Measurements from ENCODE around the gene GABRE.

Gene GABRE

GRCh38 chrX:151984328-151984727, 9.9 kb upstream of the GABRE start:
- no peaks in the 10 kb centered on the region for H3K9me3 ChIP-seq (ENCODE audit: control insufficient read depth, low read length)

GRCh38 chrX:151983186-151983585, 8.7 kb upstream of the GABRE start:
- H3K4me1 ChIP-seq (ENCODE audit: control insufficient read depth, insufficient read depth, low read length, poor library complexity, severe bottlenecking): peaks cover 20% of the 10 kb centered on the region
- H3K9me3 ChIP-seq (ENCODE audit: control insufficient read depth, low read length): no peaks in the 10 kb centered on the region
- H3K4me3 ChIP-seq (ENCODE audit: extremely low read depth, insufficient read depth, low read length, poor library complexity, severe bottlenecking): no peak overlapping the region
- no peak overlapping the region for H3K27ac ChIP-seq (ENCODE audit: low read depth, low read length, severe bottlenecking)
- H3K36me3 ChIP-seq (ENCODE audit: control insufficient read depth, insufficient read depth, low read length): no peaks in the 10 kb centered on the region

More at GRCh38 chrX:151984328-151984727, 9.9 kb upstream of the GABRE start:
- Histone ChIP-seq H3K36me3 (ENCODE audit: control insufficient read depth, insufficient read depth, low read length) (no peaks in the 10 kb centered on the region), H3K4me3 (ENCODE audit: extremely low read depth, insufficient read depth, low read length, poor library complexity, severe bottlenecking) (no peak overlapping the region), H3K4me1 (ENCODE audit: control insufficient read depth, insufficient read depth, low read length, poor library complexity, severe bottlenecking) (peaks cover 20% of the 10 kb centered on the region), H3K27ac (ENCODE audit: low read depth, low read length, severe bottlenecking) (peak overlapping the region; percentile 23)
- WGBS, 2 experiments (ENCODE audit: insufficient coverage in 2 of 2): no CpG with 5 or more reads among the region's 3 CpGs

- H3K36me3 ChIP-seq (ENCODE audit: control insufficient read depth, insufficient read depth, low read length): no peaks in the 10 kb centered on the region
- H3K4me3 ChIP-seq (ENCODE audit: extremely low read depth, insufficient read depth, low read length, poor library complexity, severe bottlenecking): no peak overlapping the region
- WGBS, 2 experiments (ENCODE audit: insufficient coverage in 2 of 2): no CpG with 5 or more reads among the region's 3 CpGs
- H3K9me3 ChIP-seq (ENCODE audit: control insufficient read depth, low read length): no peaks in the 10 kb centered on the region
- peaks cover 20% of the 10 kb centered on the region for H3K4me1 ChIP-seq (ENCODE audit: control insufficient read depth, insufficient read depth, low read length, poor library complexity, severe bottlenecking)
- no peak overlapping the region for H3K27ac ChIP-seq (ENCODE audit: low read depth, low read length, severe bottlenecking)
Measured at GRCh38 chrX:151982222-151982621, 7.7 kb upstream of the GABRE start.

- 100% methylated on average over 1 of the region's 2 CpGs for WGBS, 2 experiments (ENCODE audit: insufficient coverage in 2 of 2)
- peaks cover 16% of the 10 kb centered on the region for H3K4me1 ChIP-seq (ENCODE audit: control insufficient read depth, insufficient read depth, low read length, poor library complexity, severe bottlenecking)
- H3K4me3 ChIP-seq (ENCODE audit: extremely low read depth, insufficient read depth, low read length, poor library complexity, severe bottlenecking): no peak overlapping the region
- no peaks in the 10 kb centered on the region for H3K9me3 ChIP-seq (ENCODE audit: control insufficient read depth, low read length)
- H3K27ac ChIP-seq (ENCODE audit: low read depth, low read length, severe bottlenecking): no peak overlapping the region
- H3K36me3 ChIP-seq (ENCODE audit: control insufficient read depth, insufficient read depth, low read length): no peaks in the 10 kb centered on the region
Measured at GRCh38 chrX:151981129-151981528, 6.7 kb upstream of the GABRE start.

- Histone ChIP-seq H3K27ac (ENCODE audit: low read depth, low read length, severe bottlenecking) (no peak overlapping the region), H3K36me3 (ENCODE audit: control insufficient read depth, insufficient read depth, low read length) (no peaks in the 10 kb centered on the region), H3K9me3 (ENCODE audit: control insufficient read depth, low read length) (no peaks in the 10 kb centered on the region), H3K4me3 (ENCODE audit: extremely low read depth, insufficient read depth, low read length, poor library complexity, severe bottlenecking) (no peak overlapping the region), H3K4me1 (ENCODE audit: control insufficient read depth, insufficient read depth, low read length, poor library complexity, severe bottlenecking) (no peaks in the 10 kb centered on the region)
- no CpG with 5 or more reads among the region's 1 CpG for WGBS, 2 experiments (ENCODE audit: insufficient coverage in 2 of 2)
Measured at GRCh38 chrX:151977923-151978322, 3.4 kb upstream of the GABRE start.

- H3K4me1 ChIP-seq (ENCODE audit: control insufficient read depth, insufficient read depth, low read length, poor library complexity, severe bottlenecking): no peaks in the 10 kb centered on the region
- no peaks in the 10 kb centered on the region for H3K9me3 ChIP-seq (ENCODE audit: control insufficient read depth, low read length)
- H3K27ac ChIP-seq (ENCODE audit: low read depth, low read length, severe bottlenecking): no peak overlapping the region
- no peaks in the 10 kb centered on the region for H3K36me3 ChIP-seq (ENCODE audit: control insufficient read depth, insufficient read depth, low read length)
- H3K4me3 ChIP-seq (ENCODE audit: extremely low read depth, insufficient read depth, low read length, poor library complexity, severe bottlenecking): no peak overlapping the region
- 80% methylated on average over 5 of the region's 5 CpGs; no CpG with 5 or more reads in 1 of the 2 experiments for WGBS, 2 experiments (ENCODE audit: insufficient coverage in 2 of 2)
Measured at GRCh38 chrX:151977009-151977408, 2.5 kb upstream of the GABRE start.

- Histone ChIP-seq H3K4me3 (ENCODE audit: extremely low read depth, insufficient read depth, low read length, poor library complexity, severe bottlenecking) (no peak overlapping the region), H3K4me1 (ENCODE audit: control insufficient read depth, insufficient read depth, low read length, poor library complexity, severe bottlenecking) (no peaks in the 10 kb centered on the region), H3K27ac (ENCODE audit: low read depth, low read length, severe bottlenecking) (no peak overlapping the region), H3K36me3 (ENCODE audit: control insufficient read depth, insufficient read depth, low read length) (no peaks in the 10 kb centered on the region), H3K9me3 (ENCODE audit: control insufficient read depth, low read length) (no peaks in the 10 kb centered on the region)
- 90% methylated on average over 3 of the region's 5 CpGs; no CpG with 5 or more reads in 1 of the 2 experiments for WGBS, 2 experiments (ENCODE audit: insufficient coverage in 2 of 2)
Measured at GRCh38 chrX:151975736-151976275, 1.3 kb upstream of the GABRE start.

- Histone ChIP-seq H3K27ac (ENCODE audit: low read depth, low read length, severe bottlenecking) (no peak overlapping the region), H3K4me1 (ENCODE audit: control insufficient read depth, insufficient read depth, low read length, poor library complexity, severe bottlenecking) (no peaks in the 10 kb centered on the region), H3K9me3 (ENCODE audit: control insufficient read depth, low read length) (no peaks in the 10 kb centered on the region), H3K4me3 (ENCODE audit: extremely low read depth, insufficient read depth, low read length, poor library complexity, severe bottlenecking) (no peak overlapping the region), H3K36me3 (ENCODE audit: control insufficient read depth, insufficient read depth, low read length) (no peaks in the 10 kb centered on the region)
- 100% methylated on average over 1 of the region's 8 CpGs for WGBS, 2 experiments (ENCODE audit: insufficient coverage in 2 of 2)
Measured at GRCh38 chrX:151975228-151975593, 735 bp upstream of the GABRE start.

GRCh38 chrX:151973851-151974335, 583 bp downstream of the GABRE start:
- H3K27ac ChIP-seq (ENCODE audit: low read depth, low read length, severe bottlenecking): no peak overlapping the region
- WGBS, 2 experiments (ENCODE audit: insufficient coverage in 2 of 2): 26 to 44% methylated on average over 5 to 9 of the region's 21 CpGs
- peak overlapping the region; percentile 35 for H3K4me3 ChIP-seq (ENCODE audit: extremely low read depth, insufficient read depth, low read length, poor library complexity, severe bottlenecking)

GRCh38 chrX:151973060-151973661, 1.3 kb downstream of the GABRE start:
- Histone ChIP-seq H3K4me3 (ENCODE audit: extremely low read depth, insufficient read depth, low read length, poor library complexity, severe bottlenecking) (no peak overlapping the region), H3K9me3 (ENCODE audit: control insufficient read depth, low read length) (no peaks in the 10 kb centered on the region), H3K36me3 (ENCODE audit: control insufficient read depth, insufficient read depth, low read length) (peaks cover 2% of the 10 kb centered on the region), H3K4me1 (ENCODE audit: control insufficient read depth, insufficient read depth, low read length, poor library complexity, severe bottlenecking) (no peaks in the 10 kb centered on the region), H3K27ac (ENCODE audit: low read depth, low read length, severe bottlenecking) (no peak overlapping the region)
- no CpG with 5 or more reads among the region's 4 CpGs for WGBS, 2 experiments (ENCODE audit: insufficient coverage in 2 of 2)

More at GRCh38 chrX:151973851-151974335, 583 bp downstream of the GABRE start:
- Histone ChIP-seq H3K36me3 (ENCODE audit: control insufficient read depth, insufficient read depth, low read length) (peaks cover 2% of the 10 kb centered on the region), H3K4me1 (ENCODE audit: control insufficient read depth, insufficient read depth, low read length, poor library complexity, severe bottlenecking) (no peaks in the 10 kb centered on the region), H3K9me3 (ENCODE audit: control insufficient read depth, low read length) (no peaks in the 10 kb centered on the region)

GRCh38 chrX:151970661-151971060, 3.8 kb downstream of the GABRE start:
- Histone ChIP-seq H3K9me3 (ENCODE audit: control insufficient read depth, low read length) (no peaks in the 10 kb centered on the region), H3K27ac (ENCODE audit: low read depth, low read length, severe bottlenecking) (no peak overlapping the region), H3K4me3 (ENCODE audit: extremely low read depth, insufficient read depth, low read length, poor library complexity, severe bottlenecking) (no peak overlapping the region), H3K4me1 (ENCODE audit: control insufficient read depth, insufficient read depth, low read length, poor library complexity, severe bottlenecking) (no peaks in the 10 kb centered on the region), H3K36me3 (ENCODE audit: control insufficient read depth, insufficient read depth, low read length) (peaks cover 2% of the 10 kb centered on the region)
- 86% methylated on average over 4 of the region's 6 CpGs; no CpG with 5 or more reads in 1 of the 2 experiments for WGBS, 2 experiments (ENCODE audit: insufficient coverage in 2 of 2)

All from mesodermal cell (in vitro differentiated cells).